DND-41 (cell line): ENCODE measurements around the gene TRIM40.

Source experiments
- ATAC-seq: fragments of 200-7000 bp; cut with Tn5 transposase; 3 replicates; pipeline ENCODE4 v1.9.1; 2021; ENCODE audit warnings: low read depth; ENCODE audit not compliant: insufficient read depth
- DNase-seq: peaks from one replicate; pipeline ENCODE4 v3.0.0-alpha.2; 2020
- H2AFZ ChIP-seq: 2 replicates; pipeline ENCODE4 v1.6.0; 2012; ENCODE audit warnings: low read depth, low read length
- H3K27ac ChIP-seq: 2 replicates; pipeline ENCODE4 v1.5.1; 2012; ENCODE audit warnings: low read length, inconsistent platforms
- H3K27me3 ChIP-seq: fragments of 200-600 bp; sonication (generic); 2 replicates; pipeline ENCODE4 v1.6.0; 2012; ENCODE audit warnings: low read length, mild to moderate bottlenecking, inconsistent platforms; ENCODE audit not compliant: insufficient read depth, poor library complexity
- H3K36me3 ChIP-seq: 2 replicates; pipeline ENCODE4 v1.5.1; 2012; ENCODE audit warnings: low read length, inconsistent platforms; ENCODE audit not compliant: insufficient read depth
- H3K4me1 ChIP-seq: 2 replicates; pipeline ENCODE4 v1.5.1; 2012; ENCODE audit warnings: mild to moderate bottlenecking, low read length; ENCODE audit not compliant: insufficient read depth
- H3K4me2 ChIP-seq: 2 replicates; pipeline ENCODE4 v1.6.0; 2012; ENCODE audit warnings: mild to moderate bottlenecking, moderate library complexity, low read length, inconsistent platforms; ENCODE audit not compliant: insufficient read depth
- H3K4me3 ChIP-seq, 2 experiments: fragments of 200-600 bp in 1 of 2; shearing (Covaris generic) in 1 of 2; 2 replicates each; pipeline ENCODE4 v1.5.1; 2012 to 2016; ENCODE audit warnings: inconsistent platforms in 2 of 2, low read length in 2 of 2, mild to moderate bottlenecking in 2 of 2, low read depth in 1 of 2, moderate library complexity in 1 of 2
- H3K79me2 ChIP-seq: 2 replicates; pipeline ENCODE4 v1.6.0; 2012; ENCODE audit warnings: low read length, inconsistent platforms; ENCODE audit not compliant: insufficient read depth
- H3K9ac ChIP-seq: 2 replicates; pipeline ENCODE4 v1.6.0; 2012; ENCODE audit warnings: low read depth, mild to moderate bottlenecking, inconsistent platforms, low read length, moderate library complexity
- H3K9me3 ChIP-seq: 2 replicates; pipeline ENCODE4 v1.5.1; 2012; ENCODE audit warnings: low read length, moderate library complexity, mild to moderate bottlenecking, inconsistent platforms; ENCODE audit not compliant: insufficient read depth, severe bottlenecking
- H4K20me1 ChIP-seq: 2 replicates; pipeline ENCODE4 v1.6.0; 2012; ENCODE audit warnings: low read length; ENCODE audit not compliant: insufficient read depth
- EZH2 ChIP-seq: IDR thresholded peaks from 3 replicates; pipeline ENCODE4 v1.6.1; 2012; ENCODE audit warnings: borderline replicate concordance, low read depth, mild to moderate bottlenecking, moderate library complexity, low read length, inconsistent platforms; ENCODE audit not compliant: severe bottlenecking
- TF ChIP-seq, protein P1 (sequence below): IDR thresholded peaks from 2 replicates; pipeline ENCODE4 v1.5.1; 2012; ENCODE audit warnings: borderline replicate concordance, low read length, moderate library complexity, mild to moderate bottlenecking; ENCODE audit not compliant: poor library complexity, severe bottlenecking; ENCODE audit errors: extremely low read depth

Gene TRIM40

DNA sequence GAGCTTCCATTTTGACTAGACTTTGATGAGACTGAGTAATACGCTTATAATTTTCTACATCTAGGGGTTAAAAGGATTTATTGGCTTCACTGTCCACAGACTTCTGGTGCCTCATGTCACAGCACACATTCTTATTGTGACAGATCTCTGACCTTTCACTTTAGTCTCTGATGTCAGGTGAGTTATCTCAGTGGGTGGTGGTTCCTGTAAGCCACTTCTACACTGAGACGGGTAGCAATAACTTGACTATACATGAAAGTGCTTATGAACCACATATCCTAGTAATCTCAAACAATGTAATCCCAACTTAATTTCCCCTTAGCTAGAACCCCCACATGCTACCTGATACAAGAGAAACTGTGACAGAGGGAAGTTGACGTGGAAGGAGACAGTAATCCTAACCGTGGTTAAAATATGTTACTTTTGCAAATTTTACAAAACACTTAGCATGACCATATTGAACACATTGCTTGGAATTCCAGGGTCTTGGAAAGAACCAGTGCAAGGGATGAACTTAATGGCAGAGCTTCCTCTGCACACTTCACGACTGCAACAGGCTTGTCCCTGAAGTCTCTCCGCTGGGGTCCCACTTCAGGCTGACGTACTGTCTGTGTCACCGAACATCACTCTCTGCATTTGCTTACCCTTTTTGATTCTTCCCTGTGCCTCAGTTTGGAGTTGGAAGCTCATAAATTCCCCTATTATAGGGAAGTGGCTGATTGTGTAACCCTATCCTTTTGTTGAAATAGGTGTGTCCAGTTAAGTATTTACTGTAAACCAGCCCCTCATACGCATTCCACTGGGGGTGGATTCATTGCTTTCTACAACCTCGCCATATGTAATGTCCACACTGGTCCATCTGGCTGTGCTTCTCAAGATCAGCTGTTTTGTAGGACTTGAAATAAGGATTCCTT lies 6.4 kb upstream of the TRIM40 start:
- Histone ChIP-seq H3K4me2 (no peak overlapping the region), H3K4me3 (no peak overlapping the region), H2AFZ (no peak overlapping the region), H3K27me3 (peaks cover 20% of the 10 kb centered on the region), H3K4me1 (peaks cover 5% of the 10 kb centered on the region), H3K36me3 (no peaks in the 10 kb centered on the region), H4K20me1 (no peaks in the 10 kb centered on the region), H3K79me2 (no peaks in the 10 kb centered on the region), H3K9ac (no peak overlapping the region), H3K27ac (no peak overlapping the region), H3K9me3 (no peaks in the 10 kb centered on the region)
- DNase-seq (no peak), ATAC-seq (no peak)
- TF ChIP-seq, protein P1, sequence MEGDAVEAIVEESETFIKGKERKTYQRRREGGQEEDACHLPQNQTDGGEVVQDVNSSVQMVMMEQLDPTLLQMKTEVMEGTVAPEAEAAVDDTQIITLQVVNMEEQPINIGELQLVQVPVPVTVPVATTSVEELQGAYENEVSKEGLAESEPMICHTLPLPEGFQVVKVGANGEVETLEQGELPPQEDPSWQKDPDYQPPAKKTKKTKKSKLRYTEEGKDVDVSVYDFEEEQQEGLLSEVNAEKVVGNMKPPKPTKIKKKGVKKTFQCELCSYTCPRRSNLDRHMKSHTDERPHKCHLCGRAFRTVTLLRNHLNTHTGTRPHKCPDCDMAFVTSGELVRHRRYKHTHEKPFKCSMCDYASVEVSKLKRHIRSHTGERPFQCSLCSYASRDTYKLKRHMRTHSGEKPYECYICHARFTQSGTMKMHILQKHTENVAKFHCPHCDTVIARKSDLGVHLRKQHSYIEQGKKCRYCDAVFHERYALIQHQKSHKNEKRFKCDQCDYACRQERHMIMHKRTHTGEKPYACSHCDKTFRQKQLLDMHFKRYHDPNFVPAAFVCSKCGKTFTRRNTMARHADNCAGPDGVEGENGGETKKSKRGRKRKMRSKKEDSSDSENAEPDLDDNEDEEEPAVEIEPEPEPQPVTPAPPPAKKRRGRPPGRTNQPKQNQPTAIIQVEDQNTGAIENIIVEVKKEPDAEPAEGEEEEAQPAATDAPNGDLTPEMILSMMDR: no peak
- TF ChIP-seq EZH2: no peak

DNA sequence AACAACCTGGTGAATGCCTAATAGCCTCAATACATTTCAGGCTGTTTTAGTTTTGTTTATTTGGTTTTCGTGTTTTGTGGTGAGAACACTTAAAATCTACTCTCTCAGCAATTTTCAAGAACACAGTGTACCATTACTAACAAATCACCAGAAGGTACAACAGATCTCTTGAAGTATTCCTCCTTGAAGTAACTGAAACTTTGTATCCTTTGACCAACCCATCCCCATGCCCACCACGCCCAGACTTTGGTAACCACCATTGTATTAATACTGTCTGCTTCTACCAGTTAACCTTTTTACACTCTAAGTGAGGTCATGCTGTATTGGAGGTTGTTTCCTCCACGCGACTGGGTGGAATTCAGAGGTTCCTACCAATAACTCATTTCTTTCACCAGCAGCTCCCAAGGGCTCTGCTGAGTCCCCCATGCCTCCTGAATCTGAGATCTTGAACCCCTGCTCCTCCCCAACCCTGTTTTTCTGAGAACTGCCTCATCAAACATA lies 5.7 kb upstream of the TRIM40 start:
- peak overlapping the region; percentile 63; the same call in 1 of the 2 replicates for H2AFZ ChIP-seq
- no peak for DNase-seq
- no peaks in the 10 kb centered on the region for H3K9me3 ChIP-seq
- peak overlapping the region; percentile 44; the same call in 1 of the 2 replicates for H3K4me2 ChIP-seq
- no peaks in the 10 kb centered on the region for H3K79me2 ChIP-seq
- TF ChIP-seq, protein P1: no peak
- no peak for TF ChIP-seq EZH2
- no peaks in the 10 kb centered on the region for H3K36me3 ChIP-seq
- H3K4me3 ChIP-seq: no peak overlapping the region
- no peaks in the 10 kb centered on the region for H4K20me1 ChIP-seq
- H3K4me1 ChIP-seq: peaks cover 5% of the 10 kb centered on the region
- peaks cover 20% of the 10 kb centered on the region for H3K27me3 ChIP-seq
- no peak overlapping the region for H3K9ac ChIP-seq
- no peak for ATAC-seq
- no peak overlapping the region for H3K27ac ChIP-seq

DNA sequence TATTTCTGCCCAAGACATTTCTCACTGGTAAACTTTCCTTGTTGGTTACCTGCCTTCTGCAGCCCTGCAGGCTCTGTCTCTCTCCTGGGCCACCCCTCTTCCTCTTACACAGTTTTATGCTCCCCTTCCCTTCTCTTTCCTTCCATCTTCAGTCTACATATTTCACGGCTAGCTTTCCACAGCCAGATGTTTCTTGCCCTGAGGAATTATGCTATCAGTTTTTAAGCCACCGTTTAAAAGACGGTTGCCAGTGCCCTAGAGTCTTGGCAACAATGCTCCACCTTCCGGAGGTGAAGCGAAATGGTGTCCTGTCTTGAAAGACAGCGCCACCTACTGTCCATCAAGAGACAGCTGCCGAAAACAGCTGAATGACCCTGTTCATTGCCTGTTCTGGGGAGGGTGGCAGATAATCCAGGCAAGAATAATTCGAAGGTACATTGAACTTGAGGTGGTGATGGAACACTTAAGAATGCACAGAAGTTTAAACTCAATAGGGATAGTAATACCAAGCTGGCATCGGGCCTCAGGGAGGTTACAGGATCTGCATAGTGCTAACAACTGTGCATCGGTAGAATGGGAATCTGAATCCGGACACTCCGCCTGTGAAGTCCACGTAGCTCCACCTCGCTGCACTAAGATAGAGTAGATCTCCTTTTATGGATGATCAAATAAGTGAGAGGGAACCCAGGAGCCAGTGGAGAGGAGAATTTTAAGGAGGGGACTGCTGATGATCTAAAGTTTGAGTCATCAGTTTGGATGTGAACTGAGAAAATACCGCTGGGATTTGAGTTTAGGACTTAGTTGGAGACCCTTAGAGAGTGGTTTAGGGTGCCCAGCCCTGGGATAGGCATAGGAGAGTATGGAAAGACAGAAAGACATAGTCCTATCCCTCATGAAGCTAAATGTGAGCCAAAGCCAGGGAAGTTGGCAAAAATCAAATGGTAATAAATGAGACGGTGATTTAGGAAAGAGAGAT lies 4.8 kb upstream of the TRIM40 start:
- no peaks in the 10 kb centered on the region for H3K79me2 ChIP-seq
- peak overlapping the region; percentile 63 for H2AFZ ChIP-seq
- H3K4me1 ChIP-seq: peaks cover 5% of the 10 kb centered on the region
- ATAC-seq: peak; percentile 97
- TF ChIP-seq, protein P1: peak; percentile 99
- no peak for TF ChIP-seq EZH2
- DNase-seq: peak; percentile 72
- no peak overlapping the region for H3K27ac ChIP-seq
- no peak overlapping the region for H3K4me3 ChIP-seq
- H3K9me3 ChIP-seq: no peaks in the 10 kb centered on the region
- H3K4me2 ChIP-seq: peak overlapping the region; percentile 44
- peaks cover 21% of the 10 kb centered on the region for H3K27me3 ChIP-seq
- H4K20me1 ChIP-seq: no peaks in the 10 kb centered on the region
- no peak overlapping the region for H3K9ac ChIP-seq
- H3K36me3 ChIP-seq: no peaks in the 10 kb centered on the region
